Measurements from ENCODE around the gene SSR1. TPM values are rescaled to one million over a fixed set of nuclear protein-coding genes. Genes with fewer than 3 reads are reported as not detected.

SSR1 gene
- total and polyA plus RNA-seq, 4 donors: 43.6 to 115 (median 79.9) TPM

GRCh38 chr6:7270320-7271204 is 42.4 kb downstream of the SSR1 start:
- Histone ChIP-seq H3K27me3 (ENCODE audit: control insufficient read depth in 4 of 4, insufficient read depth in 4 of 4, low read length in 3 of 4) (no peaks in the 10 kb centered on the region), H3K27ac (ENCODE audit: low read depth in 1 of 2, low read length in 2 of 2) (peak overlapping the region; percentile 40 to 70), H3K4me1 (ENCODE audit: control insufficient read depth in 4 of 4, insufficient read depth in 4 of 4, low read length in 3 of 4) (peaks cover 6 to 21% (median 14%) of the 10 kb centered on the region in 4 donors), H3K4me3 (ENCODE audit: low read depth in 1 of 3, low read length in 3 of 3) (no peak overlapping the region), H3K9ac (ENCODE audit: low read depth in 1 of 2, low read length in 2 of 2) (peak overlapping the region in 1 of 2 donors; percentile 53), H3K9me3 (ENCODE audit: control insufficient read depth in 4 of 4, low read length in 3 of 4) (no peaks in the 10 kb centered on the region), H3K36me3 (ENCODE audit: control insufficient read depth in 4 of 4, insufficient read depth in 3 of 4, low read depth in 1 of 4, low read length in 3 of 4) (no peaks in the 10 kb centered on the region)
- 46% methylated on average over 16 of the region's 16 CpGs for WGBS
- DNase-seq (ENCODE audit: low spot score): no peak
- TF ChIP-seq, protein P1, sequence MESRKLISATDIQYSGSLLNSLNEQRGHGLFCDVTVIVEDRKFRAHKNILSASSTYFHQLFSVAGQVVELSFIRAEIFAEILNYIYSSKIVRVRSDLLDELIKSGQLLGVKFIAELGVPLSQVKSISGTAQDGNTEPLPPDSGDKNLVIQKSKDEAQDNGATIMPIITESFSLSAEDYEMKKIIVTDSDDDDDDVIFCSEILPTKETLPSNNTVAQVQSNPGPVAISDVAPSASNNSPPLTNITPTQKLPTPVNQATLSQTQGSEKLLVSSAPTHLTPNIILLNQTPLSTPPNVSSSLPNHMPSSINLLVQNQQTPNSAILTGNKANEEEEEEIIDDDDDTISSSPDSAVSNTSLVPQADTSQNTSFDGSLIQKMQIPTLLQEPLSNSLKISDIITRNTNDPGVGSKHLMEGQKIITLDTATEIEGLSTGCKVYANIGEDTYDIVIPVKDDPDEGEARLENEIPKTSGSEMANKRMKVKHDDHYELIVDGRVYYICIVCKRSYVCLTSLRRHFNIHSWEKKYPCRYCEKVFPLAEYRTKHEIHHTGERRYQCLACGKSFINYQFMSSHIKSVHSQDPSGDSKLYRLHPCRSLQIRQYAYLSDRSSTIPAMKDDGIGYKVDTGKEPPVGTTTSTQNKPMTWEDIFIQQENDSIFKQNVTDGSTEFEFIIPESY (IDR thresholded peaks at IDR 0.05): peak; percentile 90
- TF ChIP-seq JUND (IDR thresholded peaks at IDR 0.05): peak in 1 of 2 donors; percentile 64
- peak in 1 of 2 donors; percentile 39 for TF ChIP-seq GABPA (IDR thresholded peaks at IDR 0.05 in 1 of 2, conservative IDR thresholded peaks at IDR 0.05 in 1 of 2)
- TF ChIP-seq, protein P2, sequence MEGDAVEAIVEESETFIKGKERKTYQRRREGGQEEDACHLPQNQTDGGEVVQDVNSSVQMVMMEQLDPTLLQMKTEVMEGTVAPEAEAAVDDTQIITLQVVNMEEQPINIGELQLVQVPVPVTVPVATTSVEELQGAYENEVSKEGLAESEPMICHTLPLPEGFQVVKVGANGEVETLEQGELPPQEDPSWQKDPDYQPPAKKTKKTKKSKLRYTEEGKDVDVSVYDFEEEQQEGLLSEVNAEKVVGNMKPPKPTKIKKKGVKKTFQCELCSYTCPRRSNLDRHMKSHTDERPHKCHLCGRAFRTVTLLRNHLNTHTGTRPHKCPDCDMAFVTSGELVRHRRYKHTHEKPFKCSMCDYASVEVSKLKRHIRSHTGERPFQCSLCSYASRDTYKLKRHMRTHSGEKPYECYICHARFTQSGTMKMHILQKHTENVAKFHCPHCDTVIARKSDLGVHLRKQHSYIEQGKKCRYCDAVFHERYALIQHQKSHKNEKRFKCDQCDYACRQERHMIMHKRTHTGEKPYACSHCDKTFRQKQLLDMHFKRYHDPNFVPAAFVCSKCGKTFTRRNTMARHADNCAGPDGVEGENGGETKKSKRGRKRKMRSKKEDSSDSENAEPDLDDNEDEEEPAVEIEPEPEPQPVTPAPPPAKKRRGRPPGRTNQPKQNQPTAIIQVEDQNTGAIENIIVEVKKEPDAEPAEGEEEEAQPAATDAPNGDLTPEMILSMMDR (IDR thresholded peaks at IDR 0.05; ENCODE audit: low read depth, low read length, missing input control): no peak
- peak; percentile 61 to 63 for TF ChIP-seq RAD21 (IDR thresholded peaks at IDR 0.05)
- TF ChIP-seq FOXA2 (IDR thresholded peaks at IDR 0.05): peak; percentile 65
- TF ChIP-seq TAF1 (conservative IDR thresholded peaks at IDR 0.05): peak; percentile 92
- TF ChIP-seq HNF4G (IDR thresholded peaks at IDR 0.05): peak; percentile 94
- TF ChIP-seq FOXA1 (IDR thresholded peaks at IDR 0.05): peak; percentile 61
- TF ChIP-seq SP1 (IDR thresholded peaks at IDR 0.05): peak; percentile 100
- TF ChIP-seq RXRA (IDR thresholded peaks at IDR 0.05): peak; percentile 98 to 99
- TF ChIP-seq, protein P3, sequence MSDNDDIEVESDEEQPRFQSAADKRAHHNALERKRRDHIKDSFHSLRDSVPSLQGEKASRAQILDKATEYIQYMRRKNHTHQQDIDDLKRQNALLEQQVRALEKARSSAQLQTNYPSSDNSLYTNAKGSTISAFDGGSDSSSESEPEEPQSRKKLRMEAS (IDR thresholded peaks at IDR 0.05): peak; percentile 85
- peak; percentile 25 for TF ChIP-seq ATF3 (IDR thresholded peaks at IDR 0.05)
- peak; percentile 93 for TF ChIP-seq YY1 (IDR thresholded peaks at IDR 0.05)
- peak in 1 of 2 donors; percentile 85 for TF ChIP-seq EGR1 (IDR thresholded peaks at IDR 0.05; ENCODE audit: low read depth in 2 of 2)
- peak; percentile 70 for TF ChIP-seq NR2F2 (IDR thresholded peaks at IDR 0.05)
- TF ChIP-seq HNF4A (conservative IDR thresholded peaks at IDR 0.05): peak; percentile 97 to 99
- TF ChIP-seq REST (IDR thresholded peaks at IDR 0.05): peak; percentile 82

Measured in liver (tissue), 9 donors.